Measurements from ENCODE around the gene PCF11. TPM values are rescaled to one million over a fixed set of nuclear protein-coding genes. Genes with fewer than 3 reads are reported as not detected.

PCF11 gene
- total and polyA plus RNA-seq, 2 of the 4 experiments (the other 2 are of a cell fraction), result 19.2 to 26.7 TPM

DNA sequence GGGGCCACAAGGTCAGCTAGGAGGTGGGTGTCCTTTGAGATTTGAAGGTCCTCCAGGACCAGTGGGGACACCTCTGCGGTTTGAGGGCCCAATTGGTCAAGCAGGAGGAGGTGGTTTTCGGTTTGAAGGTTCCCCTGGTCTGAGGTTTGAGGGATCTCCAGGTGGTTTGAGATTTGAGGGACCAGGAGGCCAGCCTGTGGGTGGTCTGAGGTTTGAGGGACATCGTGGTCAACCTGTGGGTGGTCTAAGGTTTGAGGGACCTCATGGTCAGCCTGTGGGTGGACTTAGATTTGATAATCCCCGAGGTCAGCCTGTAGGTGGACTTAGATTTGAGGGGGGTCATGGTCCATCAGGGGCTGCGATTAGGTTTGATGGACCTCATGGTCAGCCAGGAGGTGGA lies 11.8 kb downstream of the PCF11 start:
- DNase-seq, result no peak
- H3K23ac ChIP-seq (ENCODE audit: low read depth, low read length), result no peak overlapping the region
- H2BK120ac ChIP-seq (ENCODE audit: low read depth, low read length), result no peak overlapping the region
- H2AK5ac ChIP-seq (ENCODE audit: low read depth, low read length), result no peak overlapping the region
- H4K5ac ChIP-seq (ENCODE audit: low read depth, low read length), result no peak overlapping the region
- 100% methylated on average over 2 of the region's 5 CpGs; no CpG with 5 or more reads in 1 of the 2 experiments for WGBS, 2 experiments (ENCODE audit: extremely low coverage in 2 of 2, insufficient read length in 1 of 2)
- no peak overlapping the region for H3K4ac ChIP-seq (ENCODE audit: low read depth, low read length)
- H3K56ac ChIP-seq (ENCODE audit: extremely low read depth, insufficient read depth, low read length), result no peak overlapping the region
- no peak overlapping the region for H3K9ac ChIP-seq (ENCODE audit: low read depth, low read length)
- H4K20me1 ChIP-seq (ENCODE audit: insufficient read depth, low read length), result peaks cover 26% of the 10 kb centered on the region
- H2AFZ ChIP-seq (replicated peaks; ENCODE audit: low read length, poor library complexity), result no peak overlapping the region
- peaks cover 46% of the 10 kb centered on the region for H3K36me3 ChIP-seq (ENCODE audit: control insufficient read depth, insufficient read depth, low read length)
- no peak overlapping the region for H3K27ac ChIP-seq (ENCODE audit: insufficient read depth, low read length)
- ATAC-seq (ENCODE audit: low read depth), result no peak
- no peak overlapping the region for H4K8ac ChIP-seq (ENCODE audit: low read depth in 2 of 2, low read length in 2 of 2)
- intact Hi-C loops (cut with micrococcal nuclease), result loop anchor here (2.0 kb wide), 1 partner anchor 14 kb away; no protein-coding TSS in a partner anchor
- no peak overlapping the region for H3K4me3 ChIP-seq (ENCODE audit: insufficient read depth, low read depth, low read length)
- dilution Hi-C loops (cut with HindIII; ENCODE audit: low sequenced_read_pairs, unreplicated experiment), result loop anchor here (25.0 kb wide), 1 partner anchor 106 kb away; the partner anchor contains the start of gene RAB30
- H3K27me3 ChIP-seq (ENCODE audit: control insufficient read depth, insufficient read depth, low read length), result no peaks in the 10 kb centered on the region
- H3K4me1 ChIP-seq (ENCODE audit: control insufficient read depth, insufficient read depth, low read length), result peaks cover 2% of the 10 kb centered on the region
- H3K79me1 ChIP-seq (ENCODE audit: low read depth in 1 of 2, low read length in 2 of 2), result peaks cover 29 to 58% of the 10 kb centered on the region in 2 experiments
- CTCF ChIA-PET, result no interaction called here
- no peak overlapping the region for H3K18ac ChIP-seq (ENCODE audit: low read depth, low read length)
- H2AK9ac ChIP-seq (replicated peaks; ENCODE audit: low read depth, low read length, poor library complexity), result no peak overlapping the region
- in situ Hi-C loops (cut with MboI; ENCODE audit: low sequenced_read_pairs), result loop anchor here (10.0 kb wide), 1 partner anchor 264 kb away; the partner anchor contains the start of genes DDIAS and PRCP
- no peak overlapping the region for H2BK5ac ChIP-seq (ENCODE audit: low read depth, low read length, poor library complexity, severe bottlenecking)
- no peak overlapping the region for H3K14ac ChIP-seq (replicated peaks; ENCODE audit: low read depth, low read length)
- peaks cover 3% of the 10 kb centered on the region; the same call in 1 of the 2 replicates for H3K9me1 ChIP-seq (ENCODE audit: insufficient read depth, low read length)
- H3K4me2 ChIP-seq (ENCODE audit: low read depth, low read length), result no peak overlapping the region
- POLR2A ChIA-PET (ENCODE audit: unreplicated experiment), result no interaction called here
- no peak overlapping the region for H4K91ac ChIP-seq (ENCODE audit: insufficient read depth, low read depth, low read length)
- no TSS peak for BruUV-seq (replicated peaks)
- no peak overlapping the region for H2BK20ac ChIP-seq (ENCODE audit: low read depth, low read length)
- TF ChIP-seq MAZ (IDR thresholded peaks at IDR 0.05; ENCODE audit: borderline replicate concordance, low read depth, low read length) (no peak), MXI1 (IDR thresholded peaks at IDR 0.05; ENCODE audit: borderline replicate concordance, low read depth, low read length) (no peak), SMC3 (IDR thresholded peaks at IDR 0.05; ENCODE audit: low read depth, low read length) (no peak), FOS (IDR thresholded peaks at IDR 0.05; ENCODE audit: low read depth, low read length) (no peak), RCOR1 (IDR thresholded peaks at IDR 0.05; ENCODE audit: insufficient replicate concordance, low read length) (no peak), CHD1 (IDR thresholded peaks at IDR 0.05; ENCODE audit: low read depth, low read length) (no peak), BHLHE40 (IDR thresholded peaks at IDR 0.05; ENCODE audit: low read depth, low read length) (no peak), CEBPB (IDR thresholded peaks at IDR 0.05; ENCODE audit: low read depth, low read length) (no peak), RAD21 (IDR thresholded peaks at IDR 0.05; ENCODE audit: low read length) (no peak), POLR2A (IDR thresholded peaks at IDR 0.05; ENCODE audit: low read depth, low read length) (no peak), RFX5 (IDR thresholded peaks at IDR 0.05; ENCODE audit: low read depth, low read length) (no peak), NFE2L2 (IDR thresholded peaks at IDR 0.05; ENCODE audit: low read depth, low read length) (no peak), MAFK (IDR thresholded peaks at IDR 0.05; ENCODE audit: low read depth, low read length) (no peak)
- TF ChIP-seq, protein P1, sequence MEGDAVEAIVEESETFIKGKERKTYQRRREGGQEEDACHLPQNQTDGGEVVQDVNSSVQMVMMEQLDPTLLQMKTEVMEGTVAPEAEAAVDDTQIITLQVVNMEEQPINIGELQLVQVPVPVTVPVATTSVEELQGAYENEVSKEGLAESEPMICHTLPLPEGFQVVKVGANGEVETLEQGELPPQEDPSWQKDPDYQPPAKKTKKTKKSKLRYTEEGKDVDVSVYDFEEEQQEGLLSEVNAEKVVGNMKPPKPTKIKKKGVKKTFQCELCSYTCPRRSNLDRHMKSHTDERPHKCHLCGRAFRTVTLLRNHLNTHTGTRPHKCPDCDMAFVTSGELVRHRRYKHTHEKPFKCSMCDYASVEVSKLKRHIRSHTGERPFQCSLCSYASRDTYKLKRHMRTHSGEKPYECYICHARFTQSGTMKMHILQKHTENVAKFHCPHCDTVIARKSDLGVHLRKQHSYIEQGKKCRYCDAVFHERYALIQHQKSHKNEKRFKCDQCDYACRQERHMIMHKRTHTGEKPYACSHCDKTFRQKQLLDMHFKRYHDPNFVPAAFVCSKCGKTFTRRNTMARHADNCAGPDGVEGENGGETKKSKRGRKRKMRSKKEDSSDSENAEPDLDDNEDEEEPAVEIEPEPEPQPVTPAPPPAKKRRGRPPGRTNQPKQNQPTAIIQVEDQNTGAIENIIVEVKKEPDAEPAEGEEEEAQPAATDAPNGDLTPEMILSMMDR (conservative IDR thresholded peaks at IDR 0.05; ENCODE audit: low read depth, low read length), result no peak
- TF ChIP-seq, protein P2, sequence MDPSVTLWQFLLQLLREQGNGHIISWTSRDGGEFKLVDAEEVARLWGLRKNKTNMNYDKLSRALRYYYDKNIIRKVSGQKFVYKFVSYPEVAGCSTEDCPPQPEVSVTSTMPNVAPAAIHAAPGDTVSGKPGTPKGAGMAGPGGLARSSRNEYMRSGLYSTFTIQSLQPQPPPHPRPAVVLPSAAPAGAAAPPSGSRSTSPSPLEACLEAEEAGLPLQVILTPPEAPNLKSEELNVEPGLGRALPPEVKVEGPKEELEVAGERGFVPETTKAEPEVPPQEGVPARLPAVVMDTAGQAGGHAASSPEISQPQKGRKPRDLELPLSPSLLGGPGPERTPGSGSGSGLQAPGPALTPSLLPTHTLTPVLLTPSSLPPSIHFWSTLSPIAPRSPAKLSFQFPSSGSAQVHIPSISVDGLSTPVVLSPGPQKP (IDR thresholded peaks at IDR 0.05; ENCODE audit: borderline replicate concordance, low read depth, low read length), result no peak
- TF ChIP-seq, protein P3, sequence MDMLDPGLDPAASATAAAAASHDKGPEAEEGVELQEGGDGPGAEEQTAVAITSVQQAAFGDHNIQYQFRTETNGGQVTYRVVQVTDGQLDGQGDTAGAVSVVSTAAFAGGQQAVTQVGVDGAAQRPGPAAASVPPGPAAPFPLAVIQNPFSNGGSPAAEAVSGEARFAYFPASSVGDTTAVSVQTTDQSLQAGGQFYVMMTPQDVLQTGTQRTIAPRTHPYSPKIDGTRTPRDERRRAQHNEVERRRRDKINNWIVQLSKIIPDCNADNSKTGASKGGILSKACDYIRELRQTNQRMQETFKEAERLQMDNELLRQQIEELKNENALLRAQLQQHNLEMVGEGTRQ (IDR thresholded peaks at IDR 0.05; ENCODE audit: low read depth, low read length), result no peak
- H2BK15ac ChIP-seq (ENCODE audit: low read depth, low read length), result no peak overlapping the region
- no peaks in the 10 kb centered on the region; the same call in 1 of the 2 replicates for H3K9me3 ChIP-seq (ENCODE audit: control insufficient read depth, insufficient read depth, low read length)

Measured in IMR-90 (cell line).